B cell (primary cell): ENCODE results near the gene VPS51.

Experiments
- EZH2 ChIP-seq: IDR thresholded peaks from 2 replicates; pipeline ENCODE4 v1.6.1; 2012; ENCODE audit warnings: borderline replicate concordance, low read depth, mild to moderate bottlenecking, moderate library complexity, low read length; ENCODE audit not compliant: insufficient read depth, poor library complexity, severe bottlenecking
- TF ChIP-seq, protein P1 (sequence below): fragments of 200-600 bp; IDR thresholded peaks from one replicate; pipeline ENCODE4 v1.8.0; 2022; ENCODE audit warnings: antibody characterized with exemption, mild to moderate bottlenecking

DNA sequence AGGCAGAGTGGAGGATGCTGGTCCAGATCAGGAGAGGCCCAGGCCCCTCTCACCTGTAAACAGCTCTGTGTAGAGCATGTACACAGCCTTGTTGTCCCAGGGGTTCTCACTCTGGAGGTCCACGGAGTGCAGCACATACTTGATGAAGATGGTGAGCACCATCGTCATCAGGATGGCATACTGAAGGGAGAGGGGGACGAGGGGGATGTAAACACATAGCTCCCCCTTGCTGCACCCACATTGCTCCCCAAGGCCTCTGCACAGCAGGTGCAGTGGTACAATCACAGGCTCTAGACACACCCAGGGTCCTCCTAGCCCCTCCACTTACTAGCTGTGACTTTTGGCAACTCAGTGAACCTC, 35.4 kb downstream of the VPS51 start:
- TF ChIP-seq, protein P1, sequence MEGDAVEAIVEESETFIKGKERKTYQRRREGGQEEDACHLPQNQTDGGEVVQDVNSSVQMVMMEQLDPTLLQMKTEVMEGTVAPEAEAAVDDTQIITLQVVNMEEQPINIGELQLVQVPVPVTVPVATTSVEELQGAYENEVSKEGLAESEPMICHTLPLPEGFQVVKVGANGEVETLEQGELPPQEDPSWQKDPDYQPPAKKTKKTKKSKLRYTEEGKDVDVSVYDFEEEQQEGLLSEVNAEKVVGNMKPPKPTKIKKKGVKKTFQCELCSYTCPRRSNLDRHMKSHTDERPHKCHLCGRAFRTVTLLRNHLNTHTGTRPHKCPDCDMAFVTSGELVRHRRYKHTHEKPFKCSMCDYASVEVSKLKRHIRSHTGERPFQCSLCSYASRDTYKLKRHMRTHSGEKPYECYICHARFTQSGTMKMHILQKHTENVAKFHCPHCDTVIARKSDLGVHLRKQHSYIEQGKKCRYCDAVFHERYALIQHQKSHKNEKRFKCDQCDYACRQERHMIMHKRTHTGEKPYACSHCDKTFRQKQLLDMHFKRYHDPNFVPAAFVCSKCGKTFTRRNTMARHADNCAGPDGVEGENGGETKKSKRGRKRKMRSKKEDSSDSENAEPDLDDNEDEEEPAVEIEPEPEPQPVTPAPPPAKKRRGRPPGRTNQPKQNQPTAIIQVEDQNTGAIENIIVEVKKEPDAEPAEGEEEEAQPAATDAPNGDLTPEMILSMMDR, result no peak
- TF ChIP-seq EZH2, result no peak
